HEK293 (cell line): ENCODE results near the gene B4GALT2.

Experiments used
- CTCF ChIA-PET: fragments of 350-600 bp; formaldehyde crosslinking; extraction: SDS; loops from one replicate; lab custom pipeline; 2021; ENCODE audit warnings: antibody characterized with exemption; lab: Yijun Ruan, JAX
- POLR2A ChIA-PET: fragments of 300-600 bp; formaldehyde crosslinking; extraction: SDS; loops from one replicate; lab custom pipeline; 2020; ENCODE audit warnings: antibody characterized with exemption, inconsistent platforms; lab: Yijun Ruan, JAX
- H3K27ac ChIP-seq: fragments of 200-500 bp; sonication (Bioruptor generic); 2 replicates; pipeline ENCODE4 v1.5.1; 2014; ENCODE audit warnings: low read depth, low read length, control low read depth, inconsistent platforms; ENCODE audit errors: extremely low read depth
- H3K36me3 ChIP-seq, 2 experiments: fragments of 200-500 bp in 1 of 2; sonication (Bioruptor generic) in 1 of 2; 1 replicate in 1 of 2; 2 replicates in 1 of 2; pipeline ENCODE4 v1.5.1; 2014 to 2017; ENCODE audit warnings: inconsistent platforms in 2 of 2, low read length in 2 of 2; ENCODE audit not compliant: control insufficient read depth in 2 of 2, insufficient read depth in 1 of 2
- H3K4me1 ChIP-seq: fragments of 200-500 bp; sonication (Bioruptor generic); 2 replicates; pipeline ENCODE4 v1.5.1; 2014; ENCODE audit warnings: mild to moderate bottlenecking, low read length, inconsistent platforms; ENCODE audit not compliant: control insufficient read depth, insufficient read depth
- H3K4me3 ChIP-seq: 2 replicates; pipeline ENCODE4 v1.5.1; 2011; ENCODE audit warnings: low read depth, mild to moderate bottlenecking, control low read depth, low read length, moderate library complexity
- H3K9me3 ChIP-seq: fragments of 200-500 bp; sonication (Bioruptor generic); 2 replicates; pipeline ENCODE4 v1.5.1; 2014; ENCODE audit warnings: low read depth, low read length, inconsistent platforms; ENCODE audit not compliant: control insufficient read depth, insufficient read depth
- PRDM10 ChIP-seq: fragments of 450-650 bp; formaldehyde crosslinking; IDR thresholded peaks from 2 replicates; pipeline ENCODE4 v1.5.1; 2016; ENCODE audit warnings: missing biosample characterization, missing genetic modification characterization
- TRIM28 ChIP-seq: IDR thresholded peaks from 2 replicates; pipeline ENCODE4 v1.6.1; 2011; ENCODE audit warnings: low read length, control low read depth, borderline replicate concordance
- YY1 ChIP-seq: fragments of 450-650 bp; formaldehyde crosslinking; IDR thresholded peaks from 2 replicates; pipeline ENCODE4 v1.5.1; 2018; ENCODE audit warnings: missing biosample characterization, missing genetic modification characterization
- ZBTB8A ChIP-seq: fragments of 450-650 bp; formaldehyde crosslinking; IDR thresholded peaks from 2 replicates; pipeline ENCODE4 v1.5.1; 2016; ENCODE audit warnings: missing biosample characterization, missing genetic modification characterization
- ZNF132 ChIP-seq: fragments of 450-650 bp; formaldehyde crosslinking; IDR thresholded peaks from 2 replicates; pipeline ENCODE4 v1.5.1; 2017; ENCODE audit warnings: missing biosample characterization, missing genetic modification characterization, borderline replicate concordance
- ZNF239 ChIP-seq: fragments of 450-650 bp; formaldehyde crosslinking; IDR thresholded peaks from 2 replicates; pipeline ENCODE4 v1.5.1; 2016; ENCODE audit warnings: missing biosample characterization, missing genetic modification characterization
- ZNF266 ChIP-seq: fragments of 450-650 bp; formaldehyde crosslinking; IDR thresholded peaks from 2 replicates; pipeline ENCODE4 v1.5.1; 2016; ENCODE audit warnings: missing biosample characterization, missing genetic modification characterization, low read depth
- ZNF274 ChIP-seq, 2 experiments: fragments of 200-500 bp in 1 of 2; fragments of 450-650 bp in 1 of 2; sonication (Bioruptor generic) in 1 of 2; formaldehyde crosslinking in 1 of 2; IDR thresholded peaks; 2 replicates each; pipeline versions ENCODE4 v1.5.1 to v1.6.1; 2014 to 2016; ENCODE audit warnings: borderline replicate concordance in 1 of 2, inconsistent platforms in 1 of 2, low read length in 1 of 2, missing biosample characterization in 1 of 2, missing genetic modification characterization in 1 of 2
- ZNF324 ChIP-seq: fragments of 450-650 bp; formaldehyde crosslinking; IDR thresholded peaks from 2 replicates; pipeline ENCODE4 v1.5.1; 2016; ENCODE audit warnings: missing biosample characterization, missing genetic modification characterization
- ZNF37A ChIP-seq: fragments of 450-650 bp; IDR thresholded peaks from 2 replicates; pipeline ENCODE4 v1.5.1; 2018; ENCODE audit warnings: missing biosample characterization, missing genetic modification characterization
- ZNF433 ChIP-seq: fragments of 450-650 bp; formaldehyde crosslinking; IDR thresholded peaks from 2 replicates; pipeline ENCODE4 v1.5.1; 2016; ENCODE audit warnings: missing biosample characterization, missing genetic modification characterization, low read depth
- ZNF473 ChIP-seq: fragments of 450-650 bp; formaldehyde crosslinking; IDR thresholded peaks from 2 replicates; pipeline ENCODE4 v1.5.1; 2017; ENCODE audit warnings: missing biosample characterization, missing genetic modification characterization
- ZNF501 ChIP-seq: fragments of 450-650 bp; formaldehyde crosslinking; IDR thresholded peaks from 2 replicates; pipeline ENCODE4 v1.5.1; 2016; ENCODE audit warnings: missing biosample characterization, missing genetic modification characterization
- ZNF514 ChIP-seq: fragments of 450-650 bp; formaldehyde crosslinking; IDR thresholded peaks from 2 replicates; pipeline ENCODE4 v1.5.1; 2016; ENCODE audit warnings: missing biosample characterization, missing genetic modification characterization
- ZNF558 ChIP-seq: fragments of 450-650 bp; formaldehyde crosslinking; IDR thresholded peaks from 2 replicates; pipeline ENCODE4 v1.5.1; 2016; ENCODE audit warnings: missing biosample characterization, missing genetic modification characterization
- ZNF600 ChIP-seq: fragments of 450-650 bp; formaldehyde crosslinking; IDR thresholded peaks from 2 replicates; pipeline ENCODE4 v1.5.1; 2016; ENCODE audit warnings: missing biosample characterization, missing genetic modification characterization
- ZNF624 ChIP-seq: fragments of 450-650 bp; formaldehyde crosslinking; IDR thresholded peaks from 2 replicates; pipeline ENCODE4 v1.5.1; 2017; ENCODE audit warnings: missing biosample characterization, missing genetic modification characterization
- ZNF629 ChIP-seq: fragments of 450-650 bp; formaldehyde crosslinking; IDR thresholded peaks from 2 replicates; pipeline ENCODE4 v1.5.1; 2017; ENCODE audit warnings: missing biosample characterization, missing genetic modification characterization
- ZNF645 ChIP-seq: fragments of 450-650 bp; formaldehyde crosslinking; IDR thresholded peaks from 2 replicates; pipeline ENCODE4; 2016; ENCODE audit warnings: missing biosample characterization, missing genetic modification characterization
- ZSCAN5A ChIP-seq: fragments of 450-650 bp; formaldehyde crosslinking; IDR thresholded peaks from 2 replicates; pipeline ENCODE4 v1.5.1; 2016; ENCODE audit warnings: missing biosample characterization, missing genetic modification characterization

Gene B4GALT2

GRCh38 chr1:44038876-44039657 lies 60.1 kb downstream of the B4GALT2 start:
- H3K4me3 ChIP-seq = no peak overlapping the region
- H3K27ac ChIP-seq = no peak overlapping the region
- TF ChIP-seq ZNF274 (IDR thresholded peaks at IDR 0.05; ENCODE audit: low read length) (no peak), ZNF274 (tag by site-specific recombination; IDR thresholded peaks at IDR 0.05; ENCODE audit: borderline replicate concordance) (no peak), ZNF645 (tag by site-specific recombination) (no peak)
- POLR2A ChIA-PET = no interaction called here
- H3K36me3 ChIP-seq = no peaks in the 10 kb centered on the region
- H3K9me3 ChIP-seq = no peaks in the 10 kb centered on the region
- CTCF ChIA-PET = interaction anchor here (0.7 to 3.9 kb wide), 3 partner anchors 9 to 38 kb away, joined by 4 to 48 read pairs (median 10); no protein-coding TSS in a partner anchor
- no peaks in the 10 kb centered on the region for H3K4me1 ChIP-seq

GRCh38 chr1:44040418-44040817 lies 61.4 kb downstream of the B4GALT2 start:
- TF ChIP-seq ZNF274 (IDR thresholded peaks at IDR 0.05; ENCODE audit: low read length) (no peak), ZNF274 (tag by site-specific recombination; IDR thresholded peaks at IDR 0.05; ENCODE audit: borderline replicate concordance) (no peak), ZNF624 (tag by site-specific recombination) (no peak), ZNF600 (no peak), PRDM10 (no peak), ZNF132 (tag by site-specific recombination) (no peak), TRIM28 (no peak), ZNF473 (tag by site-specific recombination) (no peak), ZBTB8A (tag by site-specific recombination) (no peak), ZNF433 (tag by site-specific recombination) (no peak), ZNF501 (tag by site-specific recombination) (no peak), ZNF324 (no peak), ZNF514 (tag by site-specific recombination) (no peak), YY1 (no peak), ZSCAN5A (tag by site-specific recombination) (no peak), ZNF558 (tag by site-specific recombination) (no peak), ZNF37A (tag by site-specific recombination) (no peak), ZNF266 (tag by site-specific recombination) (no peak), ZNF629 (tag by site-specific recombination) (no peak), ZNF239 (tag by site-specific recombination) (no peak)
- ChIA-PET POLR2A (no interaction called here), CTCF (interaction anchor here (0.6 to 3.9 kb wide), 5 partner anchors 36 to 553 kb away, joined by 3 to 48 read pairs (median 4); no protein-coding TSS in a partner anchor)
- H3K4me1 ChIP-seq = no peaks in the 10 kb centered on the region
- H3K27ac ChIP-seq = no peak overlapping the region
- no peak overlapping the region for H3K4me3 ChIP-seq
- no peaks in the 10 kb centered on the region for H3K36me3 ChIP-seq
- no peaks in the 10 kb centered on the region for H3K9me3 ChIP-seq
